HG02870 (cell line): ENCODE results near the gene CYP1A1.

Source experiments
- ATAC-seq: cut with Tn5 transposase; IDR thresholded peaks from one replicate; pipeline ENCODE4 v1.9.1; 2021; ENCODE audit warnings: mild to moderate bottlenecking, moderate library complexity; ENCODE audit not compliant: unreplicated experiment

CYP1A1 gene

GRCh38 chr15:74725225-74725774, at the start of gene CYP1A1:
Gene CYP1A1 (minus strand): TSS chr15:74725528. CDS start chr15:74723097, 2,431 bp downstream.
- ATAC-seq = no peak

- ATAC-seq = no peak
Measured at GRCh38 chr15:74773731-74774252, 48.5 kb upstream of the CYP1A1 start.

- no peak for ATAC-seq
Measured at GRCh38 chr15:74773329-74773728, 48.0 kb upstream of the CYP1A1 start.

DNA sequence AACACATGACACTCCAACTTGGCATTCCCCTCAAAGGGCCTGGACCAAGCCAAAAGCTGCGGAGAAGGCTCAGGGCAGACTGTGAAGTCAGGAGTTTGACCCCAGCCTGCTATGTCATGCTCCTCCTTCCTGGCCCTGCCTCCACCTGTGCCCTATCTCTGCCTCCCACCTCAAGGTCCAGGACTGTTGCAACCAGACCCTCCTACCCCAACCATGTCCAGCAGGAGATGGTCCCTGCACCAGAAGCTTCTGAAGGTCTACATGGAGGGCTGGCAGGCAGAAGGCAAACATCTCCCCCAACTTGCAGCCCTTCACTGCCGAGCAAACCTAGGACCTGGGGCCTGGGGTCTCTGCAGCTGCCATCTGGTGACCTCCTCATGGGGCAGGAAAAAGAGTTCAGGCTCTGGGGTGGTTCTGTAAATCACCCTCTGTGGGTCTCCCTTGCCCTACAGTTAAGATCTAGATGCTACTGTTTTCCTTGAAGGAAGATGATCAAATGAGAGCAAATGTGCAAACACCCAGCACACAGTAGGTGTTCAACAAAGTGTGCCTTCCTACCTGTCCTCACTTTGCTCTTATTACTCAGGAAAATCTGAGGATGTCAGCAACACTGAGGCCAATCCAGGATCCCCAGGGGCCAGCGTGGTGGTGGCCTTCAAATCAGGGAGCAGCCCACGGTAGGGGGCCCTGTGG, 45.0 kb upstream of the CYP1A1 start:
- no peak for ATAC-seq

DNA sequence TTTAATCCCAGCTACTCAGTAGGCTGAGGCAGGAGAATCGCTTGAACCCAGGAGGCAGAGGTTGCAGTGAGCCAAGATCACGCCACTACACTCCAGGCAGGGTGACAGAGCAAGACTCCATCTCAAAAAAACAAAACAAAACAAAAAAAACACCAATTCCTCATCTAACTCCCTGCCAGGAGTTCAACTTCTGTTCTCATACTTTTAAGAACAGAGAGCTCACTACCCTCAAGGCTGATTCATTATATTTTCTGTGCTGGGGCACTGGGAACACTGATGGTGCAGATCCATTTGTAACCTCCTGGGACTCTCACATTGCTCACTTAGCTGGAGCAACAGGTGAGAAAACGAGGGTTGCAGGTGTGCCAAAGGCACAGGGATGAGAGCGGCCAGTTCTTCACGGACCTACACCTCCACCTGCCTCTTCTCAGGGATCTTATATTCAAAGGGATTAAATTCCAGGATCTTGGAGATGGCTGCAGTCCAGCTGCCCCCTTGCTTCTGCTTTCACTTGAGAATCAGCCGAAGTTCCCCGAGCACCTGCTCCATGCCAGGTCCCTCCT, 44.2 kb upstream of the CYP1A1 start:
- no peak for ATAC-seq

- no peak for ATAC-seq
Measured at GRCh38 chr15:74768771-74769342, 43.5 kb upstream of the CYP1A1 start.

- no peak for ATAC-seq
Measured at GRCh38 chr15:74768099-74768770, 42.9 kb upstream of the CYP1A1 start.

DNA sequence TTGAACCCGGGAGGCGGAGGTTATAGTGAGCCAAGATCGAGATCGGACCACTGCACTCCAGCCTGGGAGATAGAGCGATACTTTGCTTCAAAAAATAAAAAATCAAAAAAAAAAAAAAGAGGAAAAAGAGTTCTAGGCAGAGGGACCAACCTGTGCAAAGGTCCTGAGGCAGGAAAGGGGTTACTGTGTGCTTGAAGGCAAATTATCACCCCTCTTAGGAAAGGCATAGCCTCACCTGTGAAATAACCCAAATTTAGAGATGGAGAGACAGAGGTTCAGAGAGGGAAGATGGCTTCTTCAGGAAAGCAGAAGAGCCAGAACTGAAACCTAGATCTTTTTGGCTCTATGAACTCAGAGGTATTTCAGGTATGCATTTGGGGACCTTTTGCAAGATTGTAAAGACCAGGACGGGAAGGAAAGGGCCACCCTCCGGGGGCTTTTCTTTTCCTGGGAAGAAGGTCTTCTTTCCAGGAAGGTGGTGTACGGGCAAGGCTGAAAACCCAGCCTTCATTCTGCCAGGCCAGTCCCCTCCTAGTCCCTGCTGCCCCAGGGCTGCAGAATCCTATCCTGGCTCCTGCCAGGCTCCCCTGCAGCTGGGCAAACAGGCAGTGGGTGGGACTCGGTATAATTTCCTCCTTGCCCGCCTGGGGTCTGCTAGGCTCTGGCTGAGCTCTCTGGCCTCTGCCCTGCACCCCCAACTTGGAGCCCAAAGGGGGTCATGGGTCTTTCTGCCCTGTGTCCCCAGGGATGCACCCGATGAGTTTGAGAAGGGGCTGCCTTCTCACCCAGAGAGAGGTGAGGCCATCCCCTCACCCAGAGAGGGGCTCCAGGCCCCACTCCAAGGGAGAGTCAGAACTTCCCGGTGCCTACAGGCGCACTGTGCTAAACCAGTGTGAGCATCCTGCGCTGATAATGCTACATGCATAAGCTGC, 42.1 kb upstream of the CYP1A1 start:
- no peak for ATAC-seq

GRCh38 chr15:74763416-74763815, 38.1 kb upstream of the CYP1A1 start:
- ATAC-seq = no peak

- no peak for ATAC-seq
Measured at GRCh38 chr15:74762791-74763150, 37.4 kb upstream of the CYP1A1 start.

DNA sequence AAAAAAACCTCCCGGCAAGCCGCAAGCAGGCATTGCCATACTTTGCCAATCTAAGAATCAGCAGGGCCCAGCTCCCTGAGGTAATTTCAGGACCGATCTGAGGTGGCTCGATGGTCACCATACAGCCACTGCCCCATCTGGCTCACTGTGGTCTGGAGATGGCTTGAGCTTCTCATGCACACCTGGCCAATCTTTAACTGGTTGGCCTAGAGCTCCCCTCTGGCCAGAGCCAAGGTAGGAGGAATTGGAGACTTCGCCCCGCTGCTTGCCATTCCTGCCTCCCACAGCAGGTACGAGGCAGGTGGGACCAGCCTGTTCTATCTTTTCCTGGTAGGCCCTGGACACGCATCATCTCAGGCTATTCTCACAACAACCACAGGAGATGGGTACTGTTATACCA, 33.4 kb upstream of the CYP1A1 start:
- no peak for ATAC-seq

GRCh38 chr15:74754593-74755215, 29.4 kb upstream of the CYP1A1 start:
- no peak for ATAC-seq

DNA sequence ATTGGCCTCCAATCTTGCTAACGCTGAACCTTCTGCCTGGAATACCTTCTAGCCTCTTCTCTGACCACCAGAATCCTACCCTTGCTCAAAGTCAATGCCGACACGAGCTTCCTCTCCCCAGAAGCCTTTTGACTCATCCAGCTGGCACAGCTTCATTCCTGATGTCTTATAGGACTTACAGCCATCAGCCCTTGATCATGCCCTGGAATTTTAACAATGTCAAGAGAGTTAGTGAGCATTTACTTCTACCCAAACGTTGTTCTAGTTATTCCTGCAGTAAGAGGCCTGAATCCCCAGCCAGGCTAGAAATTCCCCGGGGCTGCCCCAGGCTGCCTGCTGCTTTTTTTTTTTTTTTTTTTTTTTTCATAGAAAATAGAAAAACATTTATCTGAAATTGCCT, 27.2 kb upstream of the CYP1A1 start:
- ATAC-seq = no peak

- no peak for ATAC-seq
Measured at GRCh38 chr15:74752011-74752410, 26.7 kb upstream of the CYP1A1 start.

- ATAC-seq = no peak
Measured at GRCh38 chr15:74750751-74751150, 25.4 kb upstream of the CYP1A1 start.

- ATAC-seq = no peak
Measured at GRCh38 chr15:74749832-74750231, 24.5 kb upstream of the CYP1A1 start.

- ATAC-seq = no peak
Measured at GRCh38 chr15:74748322-74748946, 23.1 kb upstream of the CYP1A1 start, which contains the start of gene CYP1A2. Gene CYP1A2 (plus strand): TSS chr15:74748845. CDS start chr15:74749739, 894 bp downstream.

- ATAC-seq = no peak
Measured at GRCh38 chr15:74746389-74746788, 21.1 kb upstream of the CYP1A1 start.

DNA sequence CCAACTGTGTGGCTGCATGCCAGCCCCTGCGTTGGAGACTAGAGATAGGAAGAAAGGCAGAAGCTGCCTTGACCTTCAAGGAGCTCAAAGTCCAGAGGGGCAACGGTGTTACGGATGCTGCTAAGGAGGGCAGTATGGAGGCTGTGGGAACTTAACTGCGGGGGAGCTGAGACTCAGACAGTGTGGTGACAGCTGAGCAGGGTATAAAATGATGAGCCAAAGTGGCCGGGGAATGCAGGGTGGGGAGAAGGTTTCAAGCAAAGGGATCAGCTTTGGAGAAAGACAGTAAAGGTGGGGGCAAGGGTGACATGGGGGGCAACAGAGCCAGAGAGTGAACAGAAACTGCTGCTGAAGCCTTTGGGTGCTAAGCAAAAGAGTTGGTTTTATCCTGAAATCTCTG, 17.1 kb upstream of the CYP1A1 start:
- no peak for ATAC-seq
